ENCODE measurements around the gene IL17F. TPM values are rescaled to one million over a fixed set of nuclear protein-coding genes. Genes with fewer than 3 reads are reported as not detected.
A peak's percentile ranks its signal among the peaks of the same experiment; 100 is the strongest.

Gene IL17F
- polyA plus RNA-seq, 1 experiment: not detected

DNA sequence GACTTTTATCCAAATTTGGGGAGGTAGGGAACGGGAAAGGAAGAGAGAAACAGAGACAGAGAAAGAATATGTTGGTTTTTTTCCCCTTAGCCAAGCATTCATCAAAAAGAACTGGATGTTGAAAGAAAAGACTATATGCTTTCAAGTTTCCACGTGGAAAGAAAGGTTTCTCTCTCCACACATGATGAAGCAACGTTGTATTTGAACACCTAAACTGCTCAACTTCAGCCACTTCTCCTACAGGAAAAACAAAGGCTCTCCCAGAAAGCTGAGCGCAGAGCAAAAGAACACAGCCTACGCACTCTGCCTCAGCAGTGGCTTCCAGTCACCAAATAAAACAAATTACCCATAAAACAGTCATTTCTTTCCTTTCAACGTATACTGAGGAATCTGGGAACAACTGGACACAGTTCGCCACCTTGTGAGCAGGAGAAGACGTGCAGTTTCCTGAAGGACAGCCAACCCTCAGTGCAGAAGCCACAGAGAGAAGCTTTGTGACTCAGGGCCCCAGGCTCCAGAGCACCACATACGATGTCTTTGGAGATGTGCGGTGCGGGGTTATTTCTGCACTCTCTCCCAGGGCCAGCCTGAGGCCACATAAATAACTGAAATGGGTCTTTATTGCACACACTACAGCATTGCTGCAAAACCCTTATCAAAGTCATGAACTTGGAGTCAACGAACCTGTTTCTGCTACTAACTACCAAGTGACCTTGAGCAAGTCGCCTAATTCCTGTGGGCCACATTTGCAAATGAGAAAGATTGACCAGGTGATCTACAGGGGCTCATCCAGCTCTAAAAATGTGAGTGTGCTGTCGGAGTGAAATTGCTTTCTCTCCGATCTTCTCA lies 10.1 kb downstream of the IL17F start:
- peak; percentile 18 for DNase-seq (ENCODE audit: low read depth, low spot score)
- H3K9me3 ChIP-seq (ENCODE audit: control insufficient read depth, insufficient read depth, low read length): no peaks in the 10 kb centered on the region
- ChIA-PET CTCF (interaction anchor here (0.6 to 3.2 kb wide), 9 partner anchors 8 to 462 kb away, joined by 3 to 15 read pairs (median 3); no protein-coding TSS in a partner anchor), POLR2A (no interaction called here)
- H3K4me3 ChIP-seq (ENCODE audit: low read depth, low read length): no peak overlapping the region
- TF ChIP-seq, protein P1, sequence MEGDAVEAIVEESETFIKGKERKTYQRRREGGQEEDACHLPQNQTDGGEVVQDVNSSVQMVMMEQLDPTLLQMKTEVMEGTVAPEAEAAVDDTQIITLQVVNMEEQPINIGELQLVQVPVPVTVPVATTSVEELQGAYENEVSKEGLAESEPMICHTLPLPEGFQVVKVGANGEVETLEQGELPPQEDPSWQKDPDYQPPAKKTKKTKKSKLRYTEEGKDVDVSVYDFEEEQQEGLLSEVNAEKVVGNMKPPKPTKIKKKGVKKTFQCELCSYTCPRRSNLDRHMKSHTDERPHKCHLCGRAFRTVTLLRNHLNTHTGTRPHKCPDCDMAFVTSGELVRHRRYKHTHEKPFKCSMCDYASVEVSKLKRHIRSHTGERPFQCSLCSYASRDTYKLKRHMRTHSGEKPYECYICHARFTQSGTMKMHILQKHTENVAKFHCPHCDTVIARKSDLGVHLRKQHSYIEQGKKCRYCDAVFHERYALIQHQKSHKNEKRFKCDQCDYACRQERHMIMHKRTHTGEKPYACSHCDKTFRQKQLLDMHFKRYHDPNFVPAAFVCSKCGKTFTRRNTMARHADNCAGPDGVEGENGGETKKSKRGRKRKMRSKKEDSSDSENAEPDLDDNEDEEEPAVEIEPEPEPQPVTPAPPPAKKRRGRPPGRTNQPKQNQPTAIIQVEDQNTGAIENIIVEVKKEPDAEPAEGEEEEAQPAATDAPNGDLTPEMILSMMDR (IDR thresholded peaks at IDR 0.05; ENCODE audit: low read depth, low read length): peak; percentile 57
- peaks cover 2% of the 10 kb centered on the region for H3K27me3 ChIP-seq (ENCODE audit: control insufficient read depth, insufficient read depth, low read length)
- H3K27ac ChIP-seq (ENCODE audit: low read depth, low read length): no peak overlapping the region

DNA sequence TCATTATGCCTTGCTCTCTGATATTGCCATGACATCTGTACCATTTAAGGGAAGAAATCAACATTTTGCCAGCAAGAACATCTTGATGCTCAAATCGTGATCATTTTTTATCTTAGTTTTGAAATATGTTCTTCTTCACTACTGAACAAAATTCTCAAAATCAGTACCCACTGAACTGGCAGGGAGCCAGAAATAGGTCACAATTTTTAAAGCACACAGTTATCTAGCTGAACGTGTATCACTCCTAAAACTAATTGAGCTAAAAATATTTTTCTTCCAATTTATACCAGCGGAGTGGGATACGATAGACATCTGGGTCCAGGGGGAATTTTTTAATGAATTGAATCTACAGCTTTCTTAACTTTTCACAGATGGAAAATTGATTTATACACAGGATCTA lies 11.3 kb downstream of the IL17F start:
- no peak overlapping the region for H3K27ac ChIP-seq (ENCODE audit: low read depth, low read length)
- TF ChIP-seq, protein P1 (IDR thresholded peaks at IDR 0.05; ENCODE audit: low read depth, low read length): no peak
- no peaks in the 10 kb centered on the region for H3K9me3 ChIP-seq (ENCODE audit: control insufficient read depth, insufficient read depth, low read length)
- CTCF ChIA-PET: interaction anchor here (1.2 to 3.2 kb wide), 3 partner anchors 21 to 183 kb away, joined by 3 to 15 read pairs (median 6); no protein-coding TSS in a partner anchor
- POLR2A ChIA-PET: interaction anchor here (0.6 kb wide), 1 partner anchor 122 kb away, joined by 9 read pairs; no protein-coding TSS in a partner anchor
- no peak for DNase-seq (ENCODE audit: low read depth, low spot score)
- H3K4me3 ChIP-seq (ENCODE audit: low read depth, low read length): no peak overlapping the region
- peaks cover 2% of the 10 kb centered on the region for H3K27me3 ChIP-seq (ENCODE audit: control insufficient read depth, insufficient read depth, low read length)

- ChIA-PET POLR2A (no interaction called here), CTCF (interaction anchor here (1.1 to 3.2 kb wide), 2 partner anchors 32 to 33 kb away, joined by 6 to 15 read pairs; no protein-coding TSS in a partner anchor)
- Histone ChIP-seq H3K27ac (ENCODE audit: low read depth, low read length) (no peak overlapping the region), H3K27me3 (ENCODE audit: control insufficient read depth, insufficient read depth, low read length) (no peaks in the 10 kb centered on the region), H3K4me3 (ENCODE audit: low read depth, low read length) (no peak overlapping the region), H3K9me3 (ENCODE audit: control insufficient read depth, insufficient read depth, low read length) (no peaks in the 10 kb centered on the region)
- TF ChIP-seq, protein P1 (IDR thresholded peaks at IDR 0.05; ENCODE audit: low read depth, low read length): no peak
- no peak for DNase-seq (ENCODE audit: low read depth, low spot score)
Observed at GRCh38 chr6:52231406-52232127, 12.7 kb downstream of the IL17F start.

GRCh38 chr6:52230685-52231084 lies 13.6 kb downstream of the IL17F start:
- H3K4me3 ChIP-seq (ENCODE audit: low read depth, low read length): no peak overlapping the region
- no peaks in the 10 kb centered on the region for H3K27me3 ChIP-seq (ENCODE audit: control insufficient read depth, insufficient read depth, low read length)
- no peak overlapping the region for H3K27ac ChIP-seq (ENCODE audit: low read depth, low read length)
- ChIA-PET POLR2A (no interaction called here), CTCF (interaction anchor here (1.1 to 1.5 kb wide), 2 partner anchors 34 to 181 kb away, joined by 3 to 6 read pairs; no protein-coding TSS in a partner anchor)
- H3K9me3 ChIP-seq (ENCODE audit: control insufficient read depth, insufficient read depth, low read length): no peaks in the 10 kb centered on the region
- TF ChIP-seq, protein P1 (IDR thresholded peaks at IDR 0.05; ENCODE audit: low read depth, low read length): no peak
- no peak for DNase-seq (ENCODE audit: low read depth, low spot score)

Data from AG04450 (cell line).